ENCODE data around the gene PTPN14.

PTPN14 gene

DNA sequence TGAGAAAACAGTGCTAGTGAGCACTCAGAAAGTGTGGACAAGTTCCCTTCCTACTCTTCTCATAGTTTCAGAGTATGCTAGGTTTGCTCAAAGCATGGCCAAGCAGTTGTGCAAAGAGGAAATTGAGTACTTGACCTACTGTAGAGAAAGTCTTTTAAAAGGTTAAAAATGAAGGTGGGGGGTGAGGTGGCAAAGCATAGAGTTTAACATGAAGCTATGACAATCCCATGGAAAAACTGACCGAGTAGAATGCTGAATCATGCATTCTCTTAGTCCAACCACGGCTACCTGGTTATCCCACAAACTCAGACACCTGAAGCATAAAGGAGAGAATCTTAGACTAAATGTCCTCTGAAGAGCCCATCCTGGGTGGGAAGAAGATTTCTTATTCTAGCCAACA, 79.9 kb downstream of the PTPN14 start:
- ATAC-seq (ENCODE audit: insufficient read depth, low read depth) (no peak), DNase-seq (no peak)
- TF ChIP-seq, protein P1, sequence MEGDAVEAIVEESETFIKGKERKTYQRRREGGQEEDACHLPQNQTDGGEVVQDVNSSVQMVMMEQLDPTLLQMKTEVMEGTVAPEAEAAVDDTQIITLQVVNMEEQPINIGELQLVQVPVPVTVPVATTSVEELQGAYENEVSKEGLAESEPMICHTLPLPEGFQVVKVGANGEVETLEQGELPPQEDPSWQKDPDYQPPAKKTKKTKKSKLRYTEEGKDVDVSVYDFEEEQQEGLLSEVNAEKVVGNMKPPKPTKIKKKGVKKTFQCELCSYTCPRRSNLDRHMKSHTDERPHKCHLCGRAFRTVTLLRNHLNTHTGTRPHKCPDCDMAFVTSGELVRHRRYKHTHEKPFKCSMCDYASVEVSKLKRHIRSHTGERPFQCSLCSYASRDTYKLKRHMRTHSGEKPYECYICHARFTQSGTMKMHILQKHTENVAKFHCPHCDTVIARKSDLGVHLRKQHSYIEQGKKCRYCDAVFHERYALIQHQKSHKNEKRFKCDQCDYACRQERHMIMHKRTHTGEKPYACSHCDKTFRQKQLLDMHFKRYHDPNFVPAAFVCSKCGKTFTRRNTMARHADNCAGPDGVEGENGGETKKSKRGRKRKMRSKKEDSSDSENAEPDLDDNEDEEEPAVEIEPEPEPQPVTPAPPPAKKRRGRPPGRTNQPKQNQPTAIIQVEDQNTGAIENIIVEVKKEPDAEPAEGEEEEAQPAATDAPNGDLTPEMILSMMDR (IDR thresholded peaks at IDR 0.05; ENCODE audit: borderline replicate concordance, extremely low read depth, low read length, poor library complexity, severe bottlenecking), result no peak
- TF ChIP-seq EZH2 (IDR thresholded peaks at IDR 0.05; ENCODE audit: borderline replicate concordance, low read depth, low read length, severe bottlenecking), result no peak
- Histone ChIP-seq H4K20me1 (ENCODE audit: insufficient read depth, low read length) (no peaks in the 10 kb centered on the region), H3K27me3 (ENCODE audit: insufficient read depth, low read length, poor library complexity) (no peaks in the 10 kb centered on the region), H3K9ac (ENCODE audit: low read depth, low read length) (no peak overlapping the region), H3K36me3 (ENCODE audit: insufficient read depth, low read length) (no peaks in the 10 kb centered on the region), H3K4me1 (ENCODE audit: insufficient read depth, low read length) (no peaks in the 10 kb centered on the region), H3K4me3 (ENCODE audit: low read depth in 1 of 2, low read length in 2 of 2) (no peak overlapping the region), H3K9me3 (ENCODE audit: insufficient read depth, low read length, severe bottlenecking) (no peaks in the 10 kb centered on the region), H3K4me2 (ENCODE audit: insufficient read depth, low read length) (no peak overlapping the region), H2AFZ (ENCODE audit: low read depth, low read length) (no peak overlapping the region), H3K79me2 (ENCODE audit: insufficient read depth, low read length) (no peaks in the 10 kb centered on the region), H3K27ac (ENCODE audit: low read length) (no peak overlapping the region)

GRCh38 chr1:214470132-214470531, 81.3 kb downstream of the PTPN14 start:
- H3K4me1 ChIP-seq (ENCODE audit: insufficient read depth, low read length), result no peaks in the 10 kb centered on the region
- ATAC-seq (ENCODE audit: insufficient read depth, low read depth), result no peak

GRCh38 chr1:214469290-214469689, 82.1 kb downstream of the PTPN14 start:
- H3K9ac ChIP-seq (ENCODE audit: low read depth, low read length), result no peak overlapping the region
- no peaks in the 10 kb centered on the region for H3K27me3 ChIP-seq (ENCODE audit: insufficient read depth, low read length, poor library complexity)
- DNase-seq (no peak), ATAC-seq (ENCODE audit: insufficient read depth, low read depth) (no peak)
- H4K20me1 ChIP-seq (ENCODE audit: insufficient read depth, low read length), result no peaks in the 10 kb centered on the region
- no peaks in the 10 kb centered on the region for H3K9me3 ChIP-seq (ENCODE audit: insufficient read depth, low read length, severe bottlenecking)
- H3K4me3 ChIP-seq (ENCODE audit: low read depth in 1 of 2, low read length in 2 of 2), result no peak overlapping the region
- H3K27ac ChIP-seq (ENCODE audit: low read length), result no peak overlapping the region
- no peak overlapping the region for H2AFZ ChIP-seq (ENCODE audit: low read depth, low read length)
- no peaks in the 10 kb centered on the region for H3K36me3 ChIP-seq (ENCODE audit: insufficient read depth, low read length)
- H3K4me2 ChIP-seq (ENCODE audit: insufficient read depth, low read length), result no peak overlapping the region
- TF ChIP-seq, protein P1 (IDR thresholded peaks at IDR 0.05; ENCODE audit: borderline replicate concordance, extremely low read depth, low read length, poor library complexity, severe bottlenecking), result no peak
- no peak for TF ChIP-seq EZH2 (IDR thresholded peaks at IDR 0.05; ENCODE audit: borderline replicate concordance, low read depth, low read length, severe bottlenecking)
- no peaks in the 10 kb centered on the region for H3K79me2 ChIP-seq (ENCODE audit: insufficient read depth, low read length)
- no peaks in the 10 kb centered on the region for H3K4me1 ChIP-seq (ENCODE audit: insufficient read depth, low read length)

More at GRCh38 chr1:214470132-214470531, 81.3 kb downstream of the PTPN14 start:
- H3K27me3 ChIP-seq (ENCODE audit: insufficient read depth, low read length, poor library complexity), result no peaks in the 10 kb centered on the region
- H3K79me2 ChIP-seq (ENCODE audit: insufficient read depth, low read length), result no peaks in the 10 kb centered on the region
- H3K4me2 ChIP-seq (ENCODE audit: insufficient read depth, low read length), result no peak overlapping the region
- no peaks in the 10 kb centered on the region for H4K20me1 ChIP-seq (ENCODE audit: insufficient read depth, low read length)
- no peak overlapping the region for H3K9ac ChIP-seq (ENCODE audit: low read depth, low read length)
- H3K36me3 ChIP-seq (ENCODE audit: insufficient read depth, low read length), result no peaks in the 10 kb centered on the region
- TF ChIP-seq, protein P1 (IDR thresholded peaks at IDR 0.05; ENCODE audit: borderline replicate concordance, extremely low read depth, low read length, poor library complexity, severe bottlenecking), result no peak
- TF ChIP-seq EZH2 (IDR thresholded peaks at IDR 0.05; ENCODE audit: borderline replicate concordance, low read depth, low read length, severe bottlenecking), result no peak
- H3K9me3 ChIP-seq (ENCODE audit: insufficient read depth, low read length, severe bottlenecking), result no peaks in the 10 kb centered on the region
- no peak for DNase-seq
- no peak overlapping the region for H3K4me3 ChIP-seq (ENCODE audit: low read depth in 1 of 2, low read length in 2 of 2)
- no peak overlapping the region for H2AFZ ChIP-seq (ENCODE audit: low read depth, low read length)
- no peak overlapping the region for H3K27ac ChIP-seq (ENCODE audit: low read length)

GRCh38 chr1:214467078-214467585, 84.3 kb downstream of the PTPN14 start:
- TF ChIP-seq, protein P1 (IDR thresholded peaks at IDR 0.05; ENCODE audit: borderline replicate concordance, extremely low read depth, low read length, poor library complexity, severe bottlenecking), result no peak
- no peak for TF ChIP-seq EZH2 (IDR thresholded peaks at IDR 0.05; ENCODE audit: borderline replicate concordance, low read depth, low read length, severe bottlenecking)
- H3K27me3 ChIP-seq (ENCODE audit: insufficient read depth, low read length, poor library complexity), result no peaks in the 10 kb centered on the region
- H2AFZ ChIP-seq (ENCODE audit: low read depth, low read length), result no peak overlapping the region
- no peaks in the 10 kb centered on the region for H3K36me3 ChIP-seq (ENCODE audit: insufficient read depth, low read length)
- ATAC-seq (ENCODE audit: insufficient read depth, low read depth), result no peak
- DNase-seq, result no peak
- H4K20me1 ChIP-seq (ENCODE audit: insufficient read depth, low read length), result no peaks in the 10 kb centered on the region
- H3K27ac ChIP-seq (ENCODE audit: low read length), result no peak overlapping the region
- H3K9ac ChIP-seq (ENCODE audit: low read depth, low read length), result no peak overlapping the region
- H3K79me2 ChIP-seq (ENCODE audit: insufficient read depth, low read length), result no peaks in the 10 kb centered on the region
- no peaks in the 10 kb centered on the region for H3K4me1 ChIP-seq (ENCODE audit: insufficient read depth, low read length)
- H3K9me3 ChIP-seq (ENCODE audit: insufficient read depth, low read length, severe bottlenecking), result no peaks in the 10 kb centered on the region
- H3K4me3 ChIP-seq (ENCODE audit: low read depth in 1 of 2, low read length in 2 of 2), result no peak overlapping the region
- no peak overlapping the region for H3K4me2 ChIP-seq (ENCODE audit: insufficient read depth, low read length)
